Measurements from ENCODE around the gene HPSE.

Gene HPSE

DNA sequence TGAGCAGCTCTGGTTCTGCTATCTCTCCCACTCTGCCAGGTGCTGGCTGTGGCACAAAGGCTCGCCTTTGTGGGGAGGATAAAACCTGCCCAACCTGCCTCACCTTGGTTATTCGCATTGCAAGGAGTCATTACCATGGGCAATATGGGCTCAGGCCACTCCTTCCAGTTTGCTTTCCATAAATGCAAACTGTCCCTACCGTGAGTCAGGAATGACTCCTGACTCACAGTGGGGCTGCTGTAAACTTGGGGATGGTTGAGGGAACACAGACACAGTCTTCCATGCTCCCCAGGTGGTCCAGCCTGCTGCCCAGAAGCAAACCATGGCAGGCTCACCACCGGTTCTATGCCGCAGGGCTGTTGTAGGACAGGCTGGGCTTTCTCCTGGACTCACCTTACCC, 86.2 kb downstream of the HPSE start:
- no peak overlapping the region for H3K4me3 ChIP-seq (ENCODE audit: low read depth, low read length)
- TF ChIP-seq, protein P1, sequence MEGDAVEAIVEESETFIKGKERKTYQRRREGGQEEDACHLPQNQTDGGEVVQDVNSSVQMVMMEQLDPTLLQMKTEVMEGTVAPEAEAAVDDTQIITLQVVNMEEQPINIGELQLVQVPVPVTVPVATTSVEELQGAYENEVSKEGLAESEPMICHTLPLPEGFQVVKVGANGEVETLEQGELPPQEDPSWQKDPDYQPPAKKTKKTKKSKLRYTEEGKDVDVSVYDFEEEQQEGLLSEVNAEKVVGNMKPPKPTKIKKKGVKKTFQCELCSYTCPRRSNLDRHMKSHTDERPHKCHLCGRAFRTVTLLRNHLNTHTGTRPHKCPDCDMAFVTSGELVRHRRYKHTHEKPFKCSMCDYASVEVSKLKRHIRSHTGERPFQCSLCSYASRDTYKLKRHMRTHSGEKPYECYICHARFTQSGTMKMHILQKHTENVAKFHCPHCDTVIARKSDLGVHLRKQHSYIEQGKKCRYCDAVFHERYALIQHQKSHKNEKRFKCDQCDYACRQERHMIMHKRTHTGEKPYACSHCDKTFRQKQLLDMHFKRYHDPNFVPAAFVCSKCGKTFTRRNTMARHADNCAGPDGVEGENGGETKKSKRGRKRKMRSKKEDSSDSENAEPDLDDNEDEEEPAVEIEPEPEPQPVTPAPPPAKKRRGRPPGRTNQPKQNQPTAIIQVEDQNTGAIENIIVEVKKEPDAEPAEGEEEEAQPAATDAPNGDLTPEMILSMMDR (conservative IDR thresholded peaks at IDR 0.05; ENCODE audit: low read depth, low read length): no peak
- no peak for DNase-seq (ENCODE audit: low read depth)

DNA sequence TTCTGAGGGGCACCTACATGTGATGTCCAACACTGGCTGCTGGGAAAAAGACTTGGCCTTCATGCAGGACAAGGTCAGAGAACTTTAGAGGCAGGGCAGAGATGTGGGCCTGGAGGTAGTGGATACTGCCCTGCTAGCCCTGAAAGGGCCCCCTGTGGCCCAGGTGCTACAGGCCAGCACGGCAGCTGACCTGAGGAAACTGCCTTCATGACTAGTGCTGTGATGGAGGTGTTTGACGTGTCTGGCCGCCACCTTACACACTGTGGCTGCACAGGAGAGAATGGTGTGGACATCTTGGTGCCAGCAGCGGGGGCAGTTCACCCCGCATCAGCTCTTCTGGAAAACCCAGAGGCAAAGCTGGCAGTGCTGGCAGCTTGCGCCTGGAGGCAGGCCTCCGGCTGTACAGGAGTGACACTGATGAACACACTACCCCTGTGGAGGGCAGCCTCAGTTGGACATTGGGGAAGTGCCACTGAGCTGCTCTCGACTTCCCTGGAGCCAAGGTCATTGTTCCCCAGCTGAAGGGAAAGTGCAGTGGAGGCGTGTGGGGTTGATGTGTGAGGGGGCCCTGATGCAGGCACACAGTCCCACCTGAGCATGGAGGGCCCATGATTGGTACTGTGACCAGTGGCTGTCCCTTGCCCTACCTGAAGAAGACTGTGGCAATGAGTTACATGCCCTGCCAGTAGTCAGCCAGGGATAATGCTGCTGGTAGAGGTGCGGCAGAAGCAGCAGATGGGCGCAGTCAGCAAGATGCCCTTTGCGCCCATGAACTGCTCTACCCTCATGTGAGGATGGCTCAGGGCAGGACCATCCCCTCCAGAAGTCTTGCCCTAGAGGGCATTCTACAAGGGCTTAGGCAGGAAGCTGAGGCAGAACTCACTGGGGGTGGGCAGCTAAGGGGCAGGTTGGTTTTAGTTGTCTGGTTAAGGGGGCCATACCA, 87.0 kb downstream of the HPSE start:
- H3K4me3 ChIP-seq (ENCODE audit: low read depth, low read length): no peak overlapping the region
- TF ChIP-seq, protein P1 (conservative IDR thresholded peaks at IDR 0.05; ENCODE audit: low read depth, low read length): no peak
- DNase-seq (ENCODE audit: low read depth): no peak
